22Rv1 (cell line): Measurements from ENCODE around the gene AR.

Source experiments
- ZFX ChIP-seq: fragments of 450-650 bp; IDR thresholded peaks from 2 replicates; pipeline ENCODE4 v1.6.1; 2017; ENCODE audit warnings: antibody characterized with exemption, borderline replicate concordance
- TF ChIP-seq, protein P1 (sequence below): fragments of 450-650 bp; IDR thresholded peaks from 2 replicates; pipeline ENCODE4 v1.5.1; 2017; ENCODE audit warnings: mild to moderate bottlenecking

DNA sequence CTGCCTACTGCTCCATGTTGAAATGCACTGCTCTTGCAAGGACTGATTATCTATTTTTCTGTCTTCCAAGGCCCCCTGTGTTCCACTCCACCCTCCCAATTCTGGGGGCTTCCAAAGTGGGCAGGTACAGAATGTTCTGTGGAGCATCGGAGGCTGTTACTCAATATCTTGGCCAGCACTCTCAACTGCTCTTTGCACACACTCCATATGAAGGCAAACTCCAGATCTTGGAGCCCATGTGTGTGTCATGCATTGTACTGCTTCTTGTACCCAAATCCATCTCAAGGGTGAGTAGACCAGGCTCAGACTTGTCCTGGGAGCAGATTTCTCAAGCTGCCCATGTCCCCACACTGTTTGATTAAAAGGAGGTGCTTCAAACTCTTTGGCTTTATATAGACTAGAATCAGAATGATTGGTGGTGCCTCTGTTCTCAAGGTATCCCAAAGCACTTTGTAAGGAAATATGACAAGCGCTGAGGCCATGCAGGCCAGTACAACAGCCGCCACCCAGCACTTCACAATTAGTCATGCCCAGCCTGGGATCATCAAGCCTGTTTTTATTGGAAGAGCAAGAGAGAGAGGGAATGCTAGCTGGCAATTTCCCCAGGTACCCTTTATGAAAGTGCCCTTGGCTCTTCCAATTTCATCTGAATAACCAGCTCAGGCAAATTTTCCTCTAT, 44.3 kb downstream of the AR start:
- TF ChIP-seq, protein P1, sequence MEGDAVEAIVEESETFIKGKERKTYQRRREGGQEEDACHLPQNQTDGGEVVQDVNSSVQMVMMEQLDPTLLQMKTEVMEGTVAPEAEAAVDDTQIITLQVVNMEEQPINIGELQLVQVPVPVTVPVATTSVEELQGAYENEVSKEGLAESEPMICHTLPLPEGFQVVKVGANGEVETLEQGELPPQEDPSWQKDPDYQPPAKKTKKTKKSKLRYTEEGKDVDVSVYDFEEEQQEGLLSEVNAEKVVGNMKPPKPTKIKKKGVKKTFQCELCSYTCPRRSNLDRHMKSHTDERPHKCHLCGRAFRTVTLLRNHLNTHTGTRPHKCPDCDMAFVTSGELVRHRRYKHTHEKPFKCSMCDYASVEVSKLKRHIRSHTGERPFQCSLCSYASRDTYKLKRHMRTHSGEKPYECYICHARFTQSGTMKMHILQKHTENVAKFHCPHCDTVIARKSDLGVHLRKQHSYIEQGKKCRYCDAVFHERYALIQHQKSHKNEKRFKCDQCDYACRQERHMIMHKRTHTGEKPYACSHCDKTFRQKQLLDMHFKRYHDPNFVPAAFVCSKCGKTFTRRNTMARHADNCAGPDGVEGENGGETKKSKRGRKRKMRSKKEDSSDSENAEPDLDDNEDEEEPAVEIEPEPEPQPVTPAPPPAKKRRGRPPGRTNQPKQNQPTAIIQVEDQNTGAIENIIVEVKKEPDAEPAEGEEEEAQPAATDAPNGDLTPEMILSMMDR, result no peak
- no peak for TF ChIP-seq ZFX
